ENCODE data around the gene DYNC2LI1. TPM values are rescaled to one million over a fixed set of nuclear protein-coding genes. Genes with fewer than 3 reads are reported as not detected.

Gene DYNC2LI1
- total RNA-seq, 1 donor from 2014 or later, result 34.5 TPM

DNA sequence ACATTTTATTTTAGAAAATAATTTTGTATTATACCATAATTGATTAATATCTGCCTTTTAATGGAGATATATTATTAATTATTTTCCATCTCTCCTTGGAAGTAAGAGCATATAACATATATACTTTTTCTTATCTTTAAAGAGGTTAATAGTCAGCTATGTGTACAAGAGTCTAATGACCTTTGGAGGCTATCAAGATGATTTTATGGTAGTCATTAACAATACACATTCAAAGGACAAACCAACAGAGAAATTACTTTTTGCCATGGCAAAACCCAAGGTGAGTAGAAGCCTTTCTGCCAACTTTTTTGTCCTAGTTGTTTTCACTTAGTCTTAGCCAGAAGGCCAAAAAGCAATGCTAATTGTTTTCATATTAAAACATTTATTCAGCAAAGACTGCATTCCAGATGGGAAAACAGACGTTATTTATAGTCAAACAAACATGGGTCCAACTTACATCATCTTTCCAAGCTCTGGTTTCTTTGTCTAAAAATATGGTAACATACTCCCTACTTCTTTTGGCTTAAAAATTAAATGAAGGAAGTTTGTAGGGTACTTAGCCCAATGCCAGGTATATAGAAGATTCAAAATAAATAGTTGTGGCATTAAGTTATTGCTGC lies 9.6 kb upstream of the DYNC2LI1 start:
- DNase-seq (ENCODE audit: low read depth), result no peak
- no peaks in the 10 kb centered on the region for H3K36me3 ChIP-seq (ENCODE audit: control insufficient read depth, insufficient read depth, low read length)
- no peaks in the 10 kb centered on the region for H3K27me3 ChIP-seq (ENCODE audit: control insufficient read depth, insufficient read depth, low read length)
- H3K4me3 ChIP-seq (ENCODE audit: low read depth, low read length), result no peak overlapping the region
- TF ChIP-seq, protein P1, sequence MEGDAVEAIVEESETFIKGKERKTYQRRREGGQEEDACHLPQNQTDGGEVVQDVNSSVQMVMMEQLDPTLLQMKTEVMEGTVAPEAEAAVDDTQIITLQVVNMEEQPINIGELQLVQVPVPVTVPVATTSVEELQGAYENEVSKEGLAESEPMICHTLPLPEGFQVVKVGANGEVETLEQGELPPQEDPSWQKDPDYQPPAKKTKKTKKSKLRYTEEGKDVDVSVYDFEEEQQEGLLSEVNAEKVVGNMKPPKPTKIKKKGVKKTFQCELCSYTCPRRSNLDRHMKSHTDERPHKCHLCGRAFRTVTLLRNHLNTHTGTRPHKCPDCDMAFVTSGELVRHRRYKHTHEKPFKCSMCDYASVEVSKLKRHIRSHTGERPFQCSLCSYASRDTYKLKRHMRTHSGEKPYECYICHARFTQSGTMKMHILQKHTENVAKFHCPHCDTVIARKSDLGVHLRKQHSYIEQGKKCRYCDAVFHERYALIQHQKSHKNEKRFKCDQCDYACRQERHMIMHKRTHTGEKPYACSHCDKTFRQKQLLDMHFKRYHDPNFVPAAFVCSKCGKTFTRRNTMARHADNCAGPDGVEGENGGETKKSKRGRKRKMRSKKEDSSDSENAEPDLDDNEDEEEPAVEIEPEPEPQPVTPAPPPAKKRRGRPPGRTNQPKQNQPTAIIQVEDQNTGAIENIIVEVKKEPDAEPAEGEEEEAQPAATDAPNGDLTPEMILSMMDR (IDR thresholded peaks at IDR 0.05; ENCODE audit: insufficient read depth, low read length, poor library complexity, severe bottlenecking), result no peak

DNA sequence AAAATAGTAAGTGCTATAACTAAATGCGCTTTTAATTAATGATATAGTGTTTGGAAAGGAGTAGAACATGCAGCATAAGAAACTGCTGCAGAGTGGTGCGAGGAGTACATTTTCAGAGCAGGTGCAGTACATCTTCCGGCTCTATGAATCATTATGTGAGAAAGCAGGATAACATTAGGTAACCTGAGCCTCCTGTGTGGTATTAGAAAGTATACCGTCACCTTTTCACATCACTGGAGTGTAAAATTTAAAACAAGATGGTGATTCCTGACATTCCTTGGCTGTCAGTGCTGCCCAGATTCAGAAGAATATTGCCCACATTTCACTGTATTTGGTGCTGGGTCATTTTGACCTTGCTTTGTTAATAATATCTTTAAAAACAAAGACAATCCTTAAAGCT lies 7.8 kb upstream of the DYNC2LI1 start:
- no peaks in the 10 kb centered on the region for H3K27me3 ChIP-seq (ENCODE audit: control insufficient read depth, insufficient read depth, low read length)
- TF ChIP-seq, protein P1 (IDR thresholded peaks at IDR 0.05; ENCODE audit: insufficient read depth, low read length, poor library complexity, severe bottlenecking), result no peak
- DNase-seq (ENCODE audit: low read depth), result peak; percentile 77
- H3K4me3 ChIP-seq (ENCODE audit: low read depth, low read length), result no peak overlapping the region
- H3K36me3 ChIP-seq (ENCODE audit: control insufficient read depth, insufficient read depth, low read length), result no peaks in the 10 kb centered on the region

DNA sequence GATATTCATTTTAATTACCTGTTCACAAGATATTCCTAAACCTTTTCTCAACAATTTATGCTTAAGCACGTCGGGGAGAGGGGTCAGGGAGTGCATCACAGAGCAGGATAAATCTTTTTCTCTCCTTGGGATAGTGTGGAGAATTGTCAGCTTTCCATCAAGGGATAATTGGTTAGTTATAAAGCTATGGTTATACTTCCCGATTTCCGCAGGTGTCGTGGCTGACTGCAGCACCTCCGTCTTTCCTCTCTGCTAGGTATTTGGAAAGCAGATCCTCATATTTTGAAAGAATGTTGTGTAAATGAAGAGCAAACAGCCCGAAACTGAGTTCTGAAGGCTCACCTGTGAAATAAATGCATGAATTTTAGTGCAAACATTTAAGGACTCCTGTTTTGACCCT lies 778 bp downstream of the DYNC2LI1 start:
- no peaks in the 10 kb centered on the region for H3K27me3 ChIP-seq (ENCODE audit: control insufficient read depth, insufficient read depth, low read length)
- TF ChIP-seq, protein P1 (IDR thresholded peaks at IDR 0.05; ENCODE audit: insufficient read depth, low read length, poor library complexity, severe bottlenecking), result no peak
- DNase-seq (ENCODE audit: low read depth), result no peak
- peak overlapping the region; percentile 73 for H3K4me3 ChIP-seq (ENCODE audit: low read depth, low read length)
- no peaks in the 10 kb centered on the region for H3K36me3 ChIP-seq (ENCODE audit: control insufficient read depth, insufficient read depth, low read length)

DNA sequence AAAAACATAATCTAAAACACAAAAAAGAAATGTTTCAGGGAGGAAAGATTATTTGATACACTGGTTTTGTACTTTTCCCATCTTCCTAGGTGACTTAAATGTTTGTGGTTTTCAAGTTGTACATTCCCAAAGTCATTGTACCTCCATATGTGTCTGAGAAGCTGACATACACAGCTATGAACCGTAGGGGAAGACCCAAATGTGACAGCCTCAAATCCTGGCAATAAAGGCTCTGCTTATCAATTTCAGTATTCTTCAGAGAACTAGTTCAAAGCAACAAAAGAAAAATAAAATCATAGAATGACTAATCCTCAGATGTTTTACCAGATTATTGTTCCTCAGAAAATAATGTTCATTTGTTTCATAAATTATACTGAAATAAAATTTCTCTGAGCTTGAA lies 2.5 kb downstream of the DYNC2LI1 start:
- Histone ChIP-seq H3K27me3 (ENCODE audit: control insufficient read depth, insufficient read depth, low read length) (no peaks in the 10 kb centered on the region), H3K4me3 (ENCODE audit: low read depth, low read length) (no peak overlapping the region), H3K36me3 (ENCODE audit: control insufficient read depth, insufficient read depth, low read length) (no peaks in the 10 kb centered on the region)
- DNase-seq (ENCODE audit: low read depth), result no peak
- TF ChIP-seq, protein P1 (IDR thresholded peaks at IDR 0.05; ENCODE audit: insufficient read depth, low read length, poor library complexity, severe bottlenecking), result no peak

DNA sequence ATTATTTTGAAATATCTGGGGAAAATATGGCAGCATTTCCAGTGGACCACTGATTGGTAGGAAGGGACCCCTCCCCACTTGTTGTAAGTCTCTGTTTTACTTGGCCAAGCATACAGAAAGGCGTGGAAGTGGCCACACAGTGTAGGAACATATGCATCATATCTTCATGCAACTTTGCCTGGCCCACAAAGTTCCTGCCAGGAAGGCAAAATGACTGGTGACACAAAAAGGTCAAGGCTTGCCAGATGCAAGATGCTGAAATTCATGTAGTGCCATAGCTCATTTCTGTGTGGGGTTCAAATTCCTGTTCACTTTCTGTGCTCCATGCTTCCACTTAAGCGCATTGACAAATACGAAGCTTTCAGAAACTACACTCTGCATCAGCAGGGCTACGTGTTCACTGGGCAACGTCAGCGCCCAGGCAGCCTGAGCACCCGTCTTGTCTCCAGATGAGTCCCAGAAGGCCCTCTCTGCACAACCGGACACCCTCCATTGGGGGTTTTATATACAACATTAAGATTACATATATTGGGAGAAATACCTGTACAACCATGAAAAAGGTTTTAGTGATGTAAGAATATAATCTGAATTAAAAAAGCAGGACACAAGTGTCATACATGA lies 3.6 kb downstream of the DYNC2LI1 start:
- Histone ChIP-seq H3K36me3 (ENCODE audit: control insufficient read depth, insufficient read depth, low read length) (no peaks in the 10 kb centered on the region), H3K4me3 (ENCODE audit: low read depth, low read length) (no peak overlapping the region), H3K27me3 (ENCODE audit: control insufficient read depth, insufficient read depth, low read length) (no peaks in the 10 kb centered on the region)
- TF ChIP-seq, protein P1 (IDR thresholded peaks at IDR 0.05; ENCODE audit: insufficient read depth, low read length, poor library complexity, severe bottlenecking), result no peak
- no peak for DNase-seq (ENCODE audit: low read depth)

DNA sequence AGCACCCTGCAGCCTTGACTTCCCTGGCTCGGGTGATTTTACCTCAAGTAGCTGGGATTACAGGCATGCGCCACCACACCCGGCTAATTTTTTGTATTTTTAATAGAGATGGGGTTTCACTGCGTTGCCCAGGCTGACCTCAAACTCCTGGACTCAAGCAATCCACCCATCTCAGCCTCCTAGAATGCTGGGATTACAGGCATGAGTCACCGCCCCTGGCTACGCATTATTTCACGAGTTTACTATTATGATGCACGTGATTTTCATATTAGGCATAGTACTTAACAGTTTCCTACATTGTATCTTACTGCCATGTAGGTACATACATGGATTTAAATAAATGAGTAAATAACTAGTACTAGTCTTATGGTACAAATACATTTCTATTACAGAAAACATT lies 4.4 kb downstream of the DYNC2LI1 start:
- TF ChIP-seq, protein P1 (IDR thresholded peaks at IDR 0.05; ENCODE audit: insufficient read depth, low read length, poor library complexity, severe bottlenecking), result no peak
- H3K36me3 ChIP-seq (ENCODE audit: control insufficient read depth, insufficient read depth, low read length), result no peaks in the 10 kb centered on the region
- H3K4me3 ChIP-seq (ENCODE audit: low read depth, low read length), result no peak overlapping the region
- H3K27me3 ChIP-seq (ENCODE audit: control insufficient read depth, insufficient read depth, low read length), result no peaks in the 10 kb centered on the region
- DNase-seq (ENCODE audit: low read depth), result no peak
